ENCODE results near the gene IL3RA. TPM values are rescaled to one million over a fixed set of nuclear protein-coding genes. Genes with fewer than 3 reads are reported as not detected.

Gene IL3RA
- total and polyA plus RNA-seq, 2 of the 8 experiments (the other 6 are each of a cell fraction or from before 2014, with no cell fraction given), result 0.11 TPM; not detected in 1

DNA sequence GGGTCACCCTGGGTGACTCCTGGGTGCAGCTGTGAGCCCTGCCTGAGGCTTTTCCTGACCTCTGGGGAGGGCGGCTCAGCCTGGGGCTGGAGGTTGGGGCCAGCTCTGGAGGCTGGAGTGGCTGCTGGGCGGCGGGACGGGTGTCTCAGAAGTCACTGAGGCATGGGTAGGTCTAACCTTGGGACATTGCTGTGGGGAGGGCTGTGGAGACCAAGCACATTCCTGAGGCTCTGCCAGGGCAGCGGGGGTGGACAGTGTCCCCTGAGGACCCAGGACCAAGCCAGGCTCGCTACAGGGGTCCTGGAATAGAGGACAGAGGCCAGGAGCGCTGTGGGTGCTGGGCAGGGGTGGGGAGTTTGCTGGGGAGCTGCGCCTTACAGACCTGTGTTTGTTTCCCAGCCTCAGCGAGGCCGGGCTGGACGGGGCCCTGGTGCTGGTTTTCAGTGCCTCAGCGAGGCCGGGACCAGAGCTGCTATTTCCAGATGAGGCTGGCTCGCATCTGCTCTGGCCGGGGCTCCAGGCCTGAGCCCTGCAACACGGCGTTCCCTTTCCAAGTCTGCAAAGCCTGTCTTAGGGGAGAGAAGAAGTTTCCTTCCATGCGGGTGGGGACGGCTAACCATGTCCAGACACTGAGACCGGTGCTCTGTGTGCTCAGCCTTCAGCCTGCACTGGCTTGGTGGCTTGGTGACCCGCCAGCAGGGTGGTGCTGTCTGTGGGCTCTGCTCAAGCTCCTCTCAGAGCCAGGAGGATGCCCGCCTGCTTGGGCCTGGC lies 58.3 kb downstream of the IL3RA start:
- no peak overlapping the region for H3K27ac ChIP-seq (ENCODE audit: low read depth, low read length)
- H4K91ac ChIP-seq (replicated peaks; ENCODE audit: insufficient read length, low read length), result no peak overlapping the region
- H2BK5ac ChIP-seq (ENCODE audit: low read depth, low read length), result no peak overlapping the region; the same call in 1 of the 2 replicates
- no peak overlapping the region for H2AFZ ChIP-seq (ENCODE audit: low read length)
- CTCF ChIA-PET (ENCODE audit: partially characterized antibody), result no interaction called here
- H2BK15ac ChIP-seq (ENCODE audit: low read length), result no peak overlapping the region
- peaks cover 0 to 5% (median 2%) of the 10 kb centered on the region in 4 experiments; a peak in 4 of 7 replicates for H3K4me1 ChIP-seq (replicated peaks in 1 of 4; ENCODE audit: control insufficient read depth in 3 of 4, insufficient read depth in 4 of 4, low read length in 3 of 4)
- no peaks in the 10 kb centered on the region for H3K9me3 ChIP-seq (ENCODE audit: insufficient read depth in 2 of 2, low read depth in 1 of 2, low read length in 1 of 2)
- peaks cover 11 to 50% of the 10 kb centered on the region in 2 experiments for H3K79me2 ChIP-seq (ENCODE audit: control insufficient read depth in 1 of 2, insufficient read depth in 2 of 2, low read length in 2 of 2)
- TF ChIP-seq POLR2A (IDR thresholded peaks at IDR 0.05; ENCODE audit: control extremely low read depth in 1 of 2, low read depth in 2 of 2, low read length in 2 of 2) (0 out of 3 replicates have a peak, but pooled peaks of 1 of the 2 experiments have one; percentile 35), SP1 (IDR thresholded peaks at IDR 0.05; ENCODE audit: low read depth, low read length) (no peak)
- FAIRE-seq, result no peak
- H3K14ac ChIP-seq (ENCODE audit: insufficient read length), result no peak overlapping the region
- H4K8ac ChIP-seq (ENCODE audit: extremely low read depth, insufficient read depth, low read length), result peak overlapping the region; percentile 80; the same call in 1 of the 2 replicates
- H3K79me1 ChIP-seq (ENCODE audit: low read depth, low read length), result peaks cover 13% of the 10 kb centered on the region
- H3K18ac ChIP-seq (ENCODE audit: extremely low read depth, low read length), result no peak overlapping the region
- DNase-seq (ENCODE audit: low read depth in 1 of 2, low spot score in 2 of 2), result no peak
- peak overlapping the region in 1 of 4 experiments; percentile 98; a peak in 3 of 8 replicates for H3K4me3 ChIP-seq (ENCODE audit: extremely low read depth in 1 of 4, insufficient read depth in 2 of 4, low read depth in 3 of 4, low read length in 4 of 4)
- no peak overlapping the region for H2BK20ac ChIP-seq (ENCODE audit: low read length)
- no peak overlapping the region for H3K4ac ChIP-seq (replicated peaks; ENCODE audit: insufficient read length, low read depth, low read length)
- H2BK120ac ChIP-seq (replicated peaks; ENCODE audit: low read depth, low read length), result no peak overlapping the region
- no peak overlapping the region for H3K9ac ChIP-seq (replicated peaks in 1 of 4; ENCODE audit: extremely low read depth in 1 of 4, low read depth in 3 of 4, low read length in 3 of 4)
- H3K23ac ChIP-seq (ENCODE audit: insufficient read length), result no peak overlapping the region
- peak overlapping the region; percentile 65 to 71; a peak in 3 of 4 replicates for H3K4me2 ChIP-seq (ENCODE audit: insufficient read depth in 1 of 2, low read depth in 2 of 2, low read length in 2 of 2)
- H4K5ac ChIP-seq (ENCODE audit: insufficient read length, low read depth, low read length), result no peak overlapping the region
- WGBS, 2 experiments (ENCODE audit: extremely low coverage in 1 of 2, insufficient coverage in 1 of 2, insufficient read length in 1 of 2, insufficient replicate concordance in 2 of 2, low coverage in 1 of 2, low lambda C conversion rate in 2 of 2, missing lambda C conversion rate in 1 of 2), result 90% methylated on average over 22 of the region's 22 CpGs; no CpG with 5 or more reads in 1 of the 2 experiments
- peaks cover 7 to 30% of the 10 kb centered on the region in 2 experiments for H4K20me1 ChIP-seq (replicated peaks in 1 of 2; ENCODE audit: control insufficient read depth in 1 of 2, insufficient read depth in 2 of 2, low read length in 2 of 2)
- POLR2A ChIA-PET (ENCODE audit: partially characterized antibody), result no interaction called here
- peaks cover 15% of the 10 kb centered on the region; the same call in 1 of the 2 replicates for H3K23me2 ChIP-seq (ENCODE audit: low read depth, low read length)
- H2BK12ac ChIP-seq (ENCODE audit: low read depth, low read length), result no peak overlapping the region
- 0 out of 2 replicates have a peak overlapping the region, but pooled peaks have one; percentile 15 for H2AK5ac ChIP-seq (ENCODE audit: low read depth, low read length)
- H3K36me3 ChIP-seq (ENCODE audit: control insufficient read depth in 2 of 4, insufficient read depth in 4 of 4, low read length in 3 of 4), result peaks cover 6 to 30% (median 11%) of the 10 kb centered on the region in 4 experiments
- H3K27me3 ChIP-seq (replicated peaks in 1 of 4; ENCODE audit: control insufficient read depth in 3 of 4, extremely low read depth in 1 of 4, insufficient read depth in 3 of 4, low read length in 3 of 4), result no peaks in the 10 kb centered on the region
- H3K56ac ChIP-seq (replicated peaks; ENCODE audit: insufficient read length, low read depth, low read length), result no peak overlapping the region

Data from H1 (cell line).